ENCODE measurements around the gene ITIH5. TPM values are rescaled to one million over a fixed set of nuclear protein-coding genes. Genes with fewer than 3 reads are reported as not detected.

ITIH5 gene
- total RNA-seq, 1 donor from 2014 or later = not detected

DNA sequence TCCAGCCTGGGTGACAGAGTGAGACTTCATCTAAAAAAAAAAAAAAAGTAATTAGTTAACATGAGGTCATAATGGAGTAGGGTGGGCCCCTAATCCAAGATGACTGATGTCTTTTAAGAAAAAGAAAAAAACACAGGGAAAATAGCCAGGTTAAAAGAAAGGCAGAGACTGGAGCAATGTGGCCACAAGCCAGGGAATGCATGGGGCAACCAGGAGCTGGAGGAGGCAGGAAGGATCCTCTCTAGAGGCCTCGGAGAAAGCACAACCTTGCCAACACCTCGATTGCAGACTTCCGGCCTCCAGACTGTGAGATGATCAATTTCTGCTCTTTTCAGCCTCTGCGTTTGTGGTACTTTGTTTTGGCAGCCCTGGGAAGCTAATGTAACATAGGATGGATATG is 121.5 kb downstream of the ITIH5 start:
- H3K4me3 ChIP-seq (ENCODE audit: low read depth, low read length) = no peak overlapping the region
- TF ChIP-seq, protein P1, sequence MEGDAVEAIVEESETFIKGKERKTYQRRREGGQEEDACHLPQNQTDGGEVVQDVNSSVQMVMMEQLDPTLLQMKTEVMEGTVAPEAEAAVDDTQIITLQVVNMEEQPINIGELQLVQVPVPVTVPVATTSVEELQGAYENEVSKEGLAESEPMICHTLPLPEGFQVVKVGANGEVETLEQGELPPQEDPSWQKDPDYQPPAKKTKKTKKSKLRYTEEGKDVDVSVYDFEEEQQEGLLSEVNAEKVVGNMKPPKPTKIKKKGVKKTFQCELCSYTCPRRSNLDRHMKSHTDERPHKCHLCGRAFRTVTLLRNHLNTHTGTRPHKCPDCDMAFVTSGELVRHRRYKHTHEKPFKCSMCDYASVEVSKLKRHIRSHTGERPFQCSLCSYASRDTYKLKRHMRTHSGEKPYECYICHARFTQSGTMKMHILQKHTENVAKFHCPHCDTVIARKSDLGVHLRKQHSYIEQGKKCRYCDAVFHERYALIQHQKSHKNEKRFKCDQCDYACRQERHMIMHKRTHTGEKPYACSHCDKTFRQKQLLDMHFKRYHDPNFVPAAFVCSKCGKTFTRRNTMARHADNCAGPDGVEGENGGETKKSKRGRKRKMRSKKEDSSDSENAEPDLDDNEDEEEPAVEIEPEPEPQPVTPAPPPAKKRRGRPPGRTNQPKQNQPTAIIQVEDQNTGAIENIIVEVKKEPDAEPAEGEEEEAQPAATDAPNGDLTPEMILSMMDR (conservative IDR thresholded peaks at IDR 0.05; ENCODE audit: low read depth, low read length) = no peak
- DNase-seq (ENCODE audit: low read depth) = no peak

GRCh38 chr10:7544203-7544602 is 122.6 kb downstream of the ITIH5 start:
- TF ChIP-seq, protein P1 (conservative IDR thresholded peaks at IDR 0.05; ENCODE audit: low read depth, low read length) = no peak
- no peak for DNase-seq (ENCODE audit: low read depth)

DNA sequence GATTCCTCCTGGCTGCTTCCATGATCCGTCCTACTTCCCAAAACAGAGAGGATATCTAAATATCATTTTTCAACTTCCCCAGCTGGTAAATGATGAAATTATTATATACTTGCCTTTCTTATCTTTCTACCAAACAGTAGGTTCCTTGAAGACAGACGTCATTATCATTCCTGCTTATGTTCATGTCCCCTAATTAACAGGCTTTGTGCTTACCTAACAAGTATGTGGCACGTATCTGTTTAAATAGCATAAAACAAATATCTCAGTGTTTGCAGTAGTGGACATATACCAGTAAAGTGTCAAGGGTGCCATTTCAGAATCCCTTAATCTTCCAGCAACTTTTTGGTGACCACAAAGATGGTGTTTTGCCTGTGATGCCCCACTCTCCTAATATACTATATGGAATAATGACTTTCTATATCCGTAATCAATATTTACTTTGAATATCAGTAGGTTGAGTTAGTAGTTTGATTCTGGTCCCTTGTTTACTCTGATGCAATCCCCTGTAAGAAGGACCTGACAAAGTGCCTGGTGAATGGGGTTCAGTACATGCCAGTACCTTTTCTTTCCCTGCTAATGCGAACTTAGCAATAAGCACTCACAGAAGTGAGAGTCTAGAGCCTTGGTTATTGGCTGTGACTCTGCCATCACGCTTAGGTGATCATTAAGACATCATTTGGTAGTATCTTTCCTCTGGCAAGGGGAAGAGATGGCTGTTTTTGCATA is 124.4 kb downstream of the ITIH5 start:
- no peak overlapping the region for H3K4me3 ChIP-seq (ENCODE audit: low read depth, low read length)
- TF ChIP-seq, protein P1 (conservative IDR thresholded peaks at IDR 0.05; ENCODE audit: low read depth, low read length) = no peak
- DNase-seq (ENCODE audit: low read depth) = no peak

More at GRCh38 chr10:7544203-7544602, 122.6 kb downstream of the ITIH5 start:
- H3K4me3 ChIP-seq (ENCODE audit: low read depth, low read length) = no peak overlapping the region

DNA sequence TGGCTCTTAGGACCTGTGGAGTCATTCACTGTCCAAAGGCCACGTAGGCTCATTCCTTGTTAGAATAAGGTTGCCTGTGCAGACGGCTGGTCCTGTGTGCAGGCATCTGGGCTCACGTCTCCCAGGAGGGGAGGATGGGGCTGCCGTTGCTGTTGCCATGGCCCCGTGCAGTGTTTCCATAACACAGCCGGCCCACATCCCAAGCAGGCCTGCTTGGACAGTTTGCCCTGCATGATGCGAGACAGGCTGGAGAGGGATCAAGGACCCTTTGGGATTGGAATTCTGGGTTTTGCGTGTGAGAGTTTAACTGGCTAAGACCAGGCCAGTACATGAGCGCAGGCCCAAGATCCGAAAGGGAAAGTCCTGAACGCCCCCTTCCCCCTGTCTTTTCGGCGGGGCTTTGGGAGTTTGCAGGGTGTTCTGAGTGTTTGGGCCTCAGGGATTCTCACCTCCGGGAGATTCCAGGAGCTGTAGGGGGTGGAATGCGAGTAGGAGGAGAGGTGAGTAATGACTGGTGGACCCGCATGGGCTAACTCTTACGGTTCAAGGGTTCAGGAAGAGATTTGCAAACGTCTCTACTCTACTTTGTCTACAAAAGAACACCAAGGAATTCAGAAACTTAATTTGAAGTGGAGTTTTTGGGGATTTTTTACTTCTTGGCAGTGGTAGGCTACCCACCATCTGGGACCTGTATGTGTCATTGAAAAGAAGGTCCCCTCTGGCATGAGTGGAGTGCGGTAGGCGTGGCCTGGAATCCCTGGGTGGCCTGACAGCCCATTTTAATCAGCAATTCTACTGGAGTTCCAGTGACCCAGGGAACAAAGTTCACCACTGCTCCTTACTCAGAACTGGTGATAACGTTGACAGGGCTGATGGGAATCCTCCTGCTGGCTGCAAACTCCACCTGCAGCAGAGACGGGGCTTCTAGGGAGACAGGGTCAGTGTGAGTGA is 125.4 kb downstream of the ITIH5 start:
- TF ChIP-seq, protein P1 (conservative IDR thresholded peaks at IDR 0.05; ENCODE audit: low read depth, low read length) = peak; percentile 39
- no peak overlapping the region for H3K4me3 ChIP-seq (ENCODE audit: low read depth, low read length)
- peak; percentile 77 for DNase-seq (ENCODE audit: low read depth)

DNA sequence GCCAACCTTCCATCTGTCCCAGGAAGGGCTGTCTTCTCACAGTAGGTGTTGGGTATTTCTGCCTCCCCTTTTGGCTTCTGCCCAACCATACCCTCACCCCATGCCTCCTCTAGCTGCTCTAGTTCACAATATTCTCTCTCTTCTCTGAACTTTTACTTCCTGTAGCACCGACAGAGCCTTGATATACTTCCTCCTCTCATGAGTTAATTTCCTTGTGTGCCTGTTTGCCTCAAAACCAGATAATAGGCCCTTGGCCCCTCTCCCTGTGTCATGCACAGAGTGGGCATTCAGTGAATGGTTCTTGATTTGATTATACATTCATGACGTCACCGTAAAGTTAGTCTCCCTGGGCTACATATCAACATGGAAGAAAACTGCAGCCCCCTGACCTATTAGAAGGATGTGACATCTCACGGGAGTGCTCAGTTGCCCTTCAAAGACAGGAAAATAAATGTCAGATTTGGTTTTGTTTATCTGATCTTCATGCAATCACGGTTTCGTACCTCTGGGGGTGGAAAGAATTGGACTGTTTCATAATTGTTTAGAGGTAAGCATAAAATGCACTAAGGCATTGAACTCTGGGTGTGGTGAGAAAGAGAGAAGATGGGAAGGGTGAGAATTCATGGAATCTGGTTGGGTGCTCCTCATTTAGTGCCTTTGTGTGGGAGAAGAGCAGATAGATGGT is 127.7 kb downstream of the ITIH5 start:
- no peak for DNase-seq (ENCODE audit: low read depth)
- no peak overlapping the region for H3K4me3 ChIP-seq (ENCODE audit: low read depth, low read length)
- TF ChIP-seq, protein P1 (conservative IDR thresholded peaks at IDR 0.05; ENCODE audit: low read depth, low read length) = no peak

GRCh38 chr10:7537126-7537525 is 129.6 kb downstream of the ITIH5 start:
- TF ChIP-seq, protein P1 (conservative IDR thresholded peaks at IDR 0.05; ENCODE audit: low read depth, low read length) = no peak
- H3K4me3 ChIP-seq (ENCODE audit: low read depth, low read length) = no peak overlapping the region
- no peak for DNase-seq (ENCODE audit: low read depth)
